Lung (tissue), 12 donors: ENCODE measurements around the gene JHY. TPM values are rescaled to one million over a fixed set of nuclear protein-coding genes. Genes with fewer than 3 reads are reported as not detected.

Experiments used
- ATAC-seq: fragments of 200-7000 bp; cut with Tn5 transposase; one replicate; pipeline ENCODE4 v1.9.1; 2020; ENCODE audit warnings: moderate number of reproducible peaks; ENCODE audit not compliant: insufficient read depth, low FRiP score
- DNase-seq, 3 donors: peaks; one replicate each; pipeline ENCODE4 v3.0.0-alpha.2; 2013 to 2017
- H3K27ac ChIP-seq, 2 donors: one replicate each; pipeline ENCODE4 v1.5.1; 2013; ENCODE audit warnings: mild to moderate bottlenecking in 2 of 2, moderate library complexity in 2 of 2, control low read depth in 1 of 2, inconsistent platforms in 1 of 2, low read depth in 1 of 2, low read length in 1 of 2
- H3K27me3 ChIP-seq, 3 donors: one replicate each; pipeline ENCODE4 v1.5.1; 2013; ENCODE audit warnings: low read length in 2 of 3; ENCODE audit not compliant: control insufficient read depth in 3 of 3, insufficient read depth in 3 of 3
- H3K36me3 ChIP-seq, 4 donors: one replicate each; pipeline ENCODE4 v1.5.1; 2013; ENCODE audit warnings: low read length in 4 of 4, mild to moderate bottlenecking in 1 of 4, moderate library complexity in 1 of 4; ENCODE audit not compliant: control insufficient read depth in 4 of 4, insufficient read depth in 4 of 4
- H3K4me1 ChIP-seq, 5 donors: one replicate each; pipeline ENCODE4 v1.5.1; 2013; ENCODE audit warnings: low read length in 5 of 5, mild to moderate bottlenecking in 2 of 5, moderate library complexity in 1 of 5; ENCODE audit not compliant: control insufficient read depth in 5 of 5, insufficient read depth in 5 of 5
- H3K4me3 ChIP-seq: one replicate; pipeline ENCODE4 v1.5.1; 2013; ENCODE audit warnings: mild to moderate bottlenecking, control low read depth, moderate library complexity
- H3K9ac ChIP-seq, 2 donors: one replicate each; pipeline ENCODE4 v1.5.1; 2013; ENCODE audit warnings: low read length in 2 of 2, control low read depth in 1 of 2; ENCODE audit not compliant: insufficient read depth in 1 of 2
- H3K9me3 ChIP-seq, 4 donors: one replicate each; pipeline ENCODE4 v1.5.1; 2013; ENCODE audit warnings: low read length in 3 of 4, mild to moderate bottlenecking in 1 of 4, moderate library complexity in 1 of 4; ENCODE audit not compliant: control insufficient read depth in 4 of 4, insufficient read depth in 3 of 4
- CTCF ChIP-seq: IDR thresholded peaks from 2 replicates; pipeline ENCODE4 v1.5.1; 2012; ENCODE audit warnings: mild to moderate bottlenecking; ENCODE audit errors: control extremely low read depth, extremely low read depth
- WGBS, 2 donors: extraction: QIAGEN DNeasy Blood & Tissue Kit; methylation state at CpG; one replicate each; pipeline ENCODE4 v1.1.7; 2013; 5-methylcytosine and 5-hydroxymethylcytosine counted together
- polyA plus RNA-seq, 2 donors: library from polyadenylated mRNA; stranded (reverse); fragments of 200-250 nt; gene quantifications; one replicate each; pipeline ENCODE4 v1.2.1, GENCODE V29; 2013
- total RNA-seq, 2 donors: library from RNA; depleted of rRNA in 1 of 2; stranded (reverse); fragments of >200 nt in 1 of 2; gene quantifications; one replicate each; pipeline ENCODE4 v1.2.1, GENCODE V29; 2014 to 2021
- donor health status: control.
- donor health status: control.
- donor health status: Bipolar disorder and iron deficiency.
- donor health status: healthy.
- donor health status: DM: yes; HTN: yes; CAD: no.

JHY gene
- total and polyA plus RNA-seq, 4 donors: 2.4 to 11.0 (median 7.3) TPM

GRCh38 chr11:122917311-122917710 lies 34.8 kb downstream of the JHY start:
- H3K27me3 ChIP-seq: no peaks in the 10 kb centered on the region
- H3K9ac ChIP-seq: no peak overlapping the region
- no peak overlapping the region for H3K4me3 ChIP-seq
- ATAC-seq (peak; percentile 46), DNase-seq (no peak)
- no peaks in the 10 kb centered on the region for H3K9me3 ChIP-seq
- H3K27ac ChIP-seq: no peak overlapping the region
- 71 to 88% methylated on average over 1 of the region's 1 CpG for WGBS, 2 donors
- TF ChIP-seq CTCF: no peak
- H3K4me1 ChIP-seq: no peaks in the 10 kb centered on the region
- H3K36me3 ChIP-seq: no peaks in the 10 kb centered on the region

- 87 to 97% methylated on average over 7 of the region's 7 CpGs for WGBS, 2 donors
- no peak for TF ChIP-seq CTCF
- ATAC-seq: no peak
- Histone ChIP-seq H3K9ac (no peak overlapping the region), H3K4me1 (no peaks in the 10 kb centered on the region), H3K9me3 (no peaks in the 10 kb centered on the region), H3K27ac (no peak overlapping the region), H3K27me3 (no peaks in the 10 kb centered on the region), H3K4me3 (no peak overlapping the region), H3K36me3 (no peaks in the 10 kb centered on the region)
- no peak for DNase-seq
Measured at GRCh38 chr11:122918734-122919133, 36.2 kb downstream of the JHY start.

GRCh38 chr11:122920579-122920978 lies 38.0 kb downstream of the JHY start:
- TF ChIP-seq CTCF: no peak
- no peak overlapping the region for H3K27ac ChIP-seq
- no peaks in the 10 kb centered on the region for H3K9me3 ChIP-seq
- no peak overlapping the region for H3K4me3 ChIP-seq
- H3K9ac ChIP-seq: no peak overlapping the region
- WGBS, 2 donors: 65 to 86% methylated on average over 5 of the region's 5 CpGs
- ATAC-seq (peak; percentile 66), DNase-seq (peak; percentile 8 to 54 (median 36))
- H3K36me3 ChIP-seq: no peaks in the 10 kb centered on the region
- H3K4me1 ChIP-seq: no peaks in the 10 kb centered on the region
- H3K27me3 ChIP-seq: no peaks in the 10 kb centered on the region

- ATAC-seq: no peak
- WGBS, 2 donors: 85 to 89% methylated on average over 4 of the region's 4 CpGs
- TF ChIP-seq CTCF: no peak
- Histone ChIP-seq H3K4me3 (no peak overlapping the region), H3K27ac (no peak overlapping the region), H3K36me3 (no peaks in the 10 kb centered on the region), H3K9ac (no peak overlapping the region), H3K4me1 (no peaks in the 10 kb centered on the region), H3K9me3 (no peaks in the 10 kb centered on the region), H3K27me3 (no peaks in the 10 kb centered on the region)
- no peak for DNase-seq
Measured at GRCh38 chr11:122922893-122923292, 40.3 kb downstream of the JHY start.
